GM19372 (cell line): ENCODE measurements around the gene HSPB6.

Experiments
- ATAC-seq: cut with Tn5 transposase; IDR thresholded peaks from one replicate; pipeline ENCODE4 v1.9.1; 2021; ENCODE audit warnings: mild to moderate bottlenecking, low read depth, moderate library complexity; ENCODE audit not compliant: unreplicated experiment

The HSPB6 gene

DNA sequence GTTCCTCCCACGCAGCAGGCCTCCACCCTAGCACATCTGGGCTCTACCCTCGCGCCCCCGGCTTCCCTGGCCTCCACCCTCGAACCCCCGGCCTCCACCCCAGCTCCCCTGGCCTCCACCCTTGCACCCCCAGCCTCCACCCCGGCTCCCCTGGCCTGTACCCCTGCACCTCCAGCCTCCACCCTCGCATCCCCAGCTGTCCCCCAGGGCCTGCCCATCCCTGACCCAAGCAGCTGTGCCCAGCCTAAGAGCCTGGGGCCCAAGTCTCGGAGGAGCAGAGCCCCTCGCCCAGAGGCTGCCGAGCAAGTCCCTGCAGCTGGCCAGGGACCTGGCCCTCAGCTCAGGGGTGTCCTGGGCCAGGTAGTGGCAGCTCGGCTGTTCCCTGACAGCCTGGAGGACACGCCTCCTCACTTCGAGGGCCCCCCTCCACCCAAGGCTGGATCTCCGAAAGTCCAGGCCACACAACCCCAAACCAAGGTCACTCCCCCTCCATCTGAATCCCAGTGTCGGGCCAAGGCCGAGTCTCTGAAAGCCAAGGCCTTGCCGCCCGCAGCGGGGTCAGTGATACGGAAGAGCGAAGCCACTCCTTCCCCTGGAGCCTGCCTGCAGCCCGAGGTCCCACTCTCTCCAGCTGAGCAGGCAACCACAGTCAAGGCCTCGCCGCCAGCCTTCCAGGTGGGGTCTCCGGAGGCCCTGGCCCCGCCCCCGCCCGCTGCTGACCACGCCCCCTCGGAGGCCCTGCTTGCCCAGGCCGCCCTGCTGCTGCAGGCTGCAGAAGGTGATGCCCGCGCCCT lies 10.7 kb upstream of the HSPB6 start:
- no peak for ATAC-seq

GRCh38 chr19:35766571-35767104 lies 9.8 kb upstream of the HSPB6 start:
- no peak for ATAC-seq

DNA sequence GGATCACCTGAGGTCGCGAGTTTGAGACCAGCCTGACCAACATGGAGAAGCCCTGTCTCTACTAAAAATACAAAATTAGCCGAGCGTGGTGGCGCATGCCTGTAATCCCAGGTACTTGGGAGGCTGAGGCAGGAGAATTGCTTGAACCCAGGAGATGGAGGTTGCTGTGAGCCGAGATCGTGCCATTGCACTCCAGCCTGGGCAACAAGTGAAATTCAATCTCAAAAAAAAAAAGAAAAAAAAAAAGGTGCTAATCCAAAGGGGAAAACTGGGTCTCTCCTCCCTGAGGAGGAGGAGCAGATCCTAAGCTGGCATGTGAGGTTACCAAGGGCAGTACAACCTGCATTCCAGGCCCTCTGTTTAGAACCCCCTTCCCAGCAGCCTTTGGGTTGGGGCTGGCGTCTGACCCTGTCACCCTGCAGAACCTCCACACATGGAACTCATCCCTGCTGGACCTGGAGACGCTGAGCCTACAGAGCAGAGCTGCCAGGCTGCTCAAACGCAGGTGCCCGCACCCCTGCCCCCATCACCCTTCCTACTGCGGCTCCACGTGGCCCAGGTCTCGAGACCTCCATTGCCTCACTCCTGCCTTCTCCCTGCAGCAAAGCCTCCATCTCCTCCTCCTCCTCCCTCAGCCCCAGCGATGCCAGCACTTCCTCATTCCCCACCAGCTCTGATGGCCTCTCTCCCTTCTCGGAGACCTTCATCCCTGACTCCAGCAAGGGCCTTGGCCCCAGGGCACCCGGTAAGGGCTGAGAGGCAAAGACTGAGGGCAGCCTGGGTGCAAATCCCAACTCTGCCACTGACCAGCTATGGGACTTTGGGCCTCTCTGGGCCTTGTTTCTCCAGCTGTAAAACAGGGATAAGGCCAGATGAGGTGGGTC lies 7.8 kb upstream of the HSPB6 start:
- ATAC-seq: no peak

GRCh38 chr19:35760711-35761349 lies 4.0 kb upstream of the HSPB6 start:
- no peak for ATAC-seq

GRCh38 chr19:35759697-35760096 lies 2.9 kb upstream of the HSPB6 start:
- no peak for ATAC-seq

DNA sequence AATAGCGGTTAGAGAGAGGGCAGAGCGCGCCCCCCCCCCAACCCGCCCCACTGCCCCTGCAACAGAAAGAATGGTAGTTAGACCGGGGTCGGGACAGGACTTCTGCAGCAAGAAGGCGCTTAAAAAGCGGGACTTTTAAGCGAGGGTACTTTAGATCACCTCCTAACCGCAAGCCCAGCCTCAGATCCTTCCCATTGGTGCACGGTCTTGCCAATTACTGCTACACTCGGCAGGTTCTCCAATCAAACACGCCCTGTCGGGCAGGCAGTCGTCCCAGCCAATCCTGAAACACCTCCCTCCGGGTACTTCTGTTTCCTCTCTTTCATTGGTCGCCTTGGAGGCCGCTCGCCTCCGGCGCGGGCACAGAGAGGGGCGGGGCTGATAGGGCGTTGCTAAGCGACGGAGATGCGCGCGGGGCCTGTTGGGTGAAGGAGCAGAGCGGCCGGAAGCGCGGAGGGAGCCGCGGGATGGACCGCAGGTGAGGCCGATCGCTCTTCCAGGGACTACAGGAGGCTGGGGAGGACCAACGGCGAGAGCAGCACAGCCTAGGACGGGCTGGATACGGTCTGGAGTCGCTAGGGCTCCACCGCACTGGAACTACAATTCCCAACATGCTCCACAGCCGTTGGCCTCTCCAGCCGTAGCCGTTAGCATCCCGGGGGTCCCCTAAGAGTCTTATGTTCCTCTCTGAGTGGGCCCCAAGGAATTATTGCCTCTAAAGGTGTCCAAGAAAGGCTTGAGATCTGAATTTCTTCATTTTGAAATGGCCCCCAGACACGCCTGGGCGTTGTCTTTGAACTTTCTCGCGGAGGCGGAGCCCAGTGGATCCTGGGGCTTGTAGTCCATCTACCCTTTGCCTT lies 1.1 kb upstream of the HSPB6 start, which contains the start of gene PROSER3:
Gene PROSER3, plus strand, starts transcription at position 428 of the 860 bp plus-strand sequence. Its CDS starts 40 bp downstream, at position 468.
- peak; percentile 97 for ATAC-seq

DNA sequence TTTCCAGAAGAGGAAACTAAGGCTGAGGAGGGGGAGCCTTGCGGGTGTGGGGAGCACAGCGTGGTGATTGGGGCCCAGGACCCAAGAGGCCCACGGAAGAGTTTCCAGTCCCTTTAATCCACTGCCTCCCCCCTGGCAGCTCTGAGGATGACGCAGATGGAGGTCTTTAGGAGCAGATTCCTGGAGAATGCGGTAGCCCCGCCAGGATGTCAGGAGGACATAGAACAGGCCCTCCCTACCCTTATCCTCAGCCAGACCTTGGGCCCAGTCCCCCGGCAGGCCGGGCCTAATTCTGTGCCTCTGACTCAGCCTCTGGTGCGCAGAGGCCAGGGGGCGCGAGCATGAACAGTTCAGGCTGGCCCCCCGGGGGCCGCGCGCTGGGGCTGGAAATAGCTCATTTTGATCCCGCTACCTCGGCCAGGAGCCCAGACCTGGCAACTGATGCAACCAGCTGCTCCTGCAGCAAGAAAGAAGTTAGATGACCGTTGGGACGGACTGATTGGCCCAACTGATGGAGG lies 461 bp upstream of the HSPB6 start:
- ATAC-seq: no peak

GRCh38 chr19:35755550-35756376 lies 1.1 kb downstream of the HSPB6 start:
- ATAC-seq: no peak

DNA sequence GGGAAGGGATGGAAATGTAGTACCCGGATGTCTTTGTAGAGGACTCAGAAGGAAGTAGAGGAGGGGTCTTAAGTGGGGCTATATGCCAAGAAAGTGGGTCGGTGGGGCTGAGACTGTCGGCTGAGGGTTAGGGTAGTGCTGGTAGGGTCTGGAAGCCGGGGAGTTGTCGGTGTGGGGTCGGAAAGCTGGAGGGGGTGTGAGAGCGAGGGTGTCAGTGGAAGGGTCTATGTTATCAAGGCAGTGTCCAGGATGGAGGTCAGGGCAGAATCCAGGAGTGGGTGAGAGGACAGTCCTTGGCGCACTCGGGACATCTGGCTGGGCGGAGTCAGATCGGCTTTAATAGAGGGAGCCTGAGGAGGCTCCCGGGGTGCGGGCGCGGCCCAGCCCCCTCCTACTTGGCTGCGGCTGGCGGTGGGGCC lies 1.7 kb downstream of the HSPB6 start:
- no peak for ATAC-seq

DNA sequence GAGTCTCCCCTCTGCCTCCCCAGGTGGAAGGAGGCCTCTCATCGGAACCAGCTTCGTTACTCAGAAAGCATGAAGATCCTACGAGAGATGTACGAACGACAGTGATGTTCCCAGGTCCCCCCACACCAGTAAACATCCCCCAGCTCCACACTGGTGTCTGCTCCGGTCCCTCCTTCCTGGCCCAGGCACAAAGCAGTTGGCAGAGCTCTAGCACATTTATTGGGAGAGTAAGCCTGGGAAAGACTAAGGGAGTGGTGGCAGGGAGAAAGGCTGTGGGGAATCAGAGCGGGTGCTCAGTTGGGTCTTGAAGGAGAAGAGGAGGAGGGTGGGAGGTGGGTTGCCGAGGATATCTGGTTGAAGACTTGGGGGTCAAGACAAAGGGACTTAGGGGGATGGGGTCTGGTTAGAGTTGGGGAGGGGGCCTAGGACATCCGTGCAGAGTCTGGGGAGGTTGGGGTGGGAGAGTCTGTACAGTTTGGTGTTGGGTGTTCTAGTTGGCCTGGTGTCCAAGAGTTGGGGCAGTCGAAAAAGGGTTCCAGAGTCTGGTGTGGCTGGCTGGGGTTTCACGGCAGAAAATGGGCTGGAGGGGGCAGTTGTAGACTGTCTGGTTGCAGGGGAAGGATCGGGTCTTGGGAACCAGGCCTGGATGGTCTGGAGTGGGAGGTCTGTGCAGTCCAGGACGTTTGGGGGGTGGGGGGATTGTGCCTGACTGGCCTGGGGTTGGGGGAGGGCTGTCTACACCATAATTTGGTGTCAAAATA lies 2.3 kb downstream of the HSPB6 start:
- no peak for ATAC-seq

- no peak for ATAC-seq
Measured at GRCh38 chr19:35753634-35754369, 3.0 kb downstream of the HSPB6 start.

- no peak for ATAC-seq
Measured at GRCh38 chr19:35752746-35753350, 4.0 kb downstream of the HSPB6 start.

GRCh38 chr19:35751839-35752745 lies 4.7 kb downstream of the HSPB6 start:
- no peak for ATAC-seq

- no peak for ATAC-seq
Measured at GRCh38 chr19:35750167-35750566, 6.7 kb downstream of the HSPB6 start.

DNA sequence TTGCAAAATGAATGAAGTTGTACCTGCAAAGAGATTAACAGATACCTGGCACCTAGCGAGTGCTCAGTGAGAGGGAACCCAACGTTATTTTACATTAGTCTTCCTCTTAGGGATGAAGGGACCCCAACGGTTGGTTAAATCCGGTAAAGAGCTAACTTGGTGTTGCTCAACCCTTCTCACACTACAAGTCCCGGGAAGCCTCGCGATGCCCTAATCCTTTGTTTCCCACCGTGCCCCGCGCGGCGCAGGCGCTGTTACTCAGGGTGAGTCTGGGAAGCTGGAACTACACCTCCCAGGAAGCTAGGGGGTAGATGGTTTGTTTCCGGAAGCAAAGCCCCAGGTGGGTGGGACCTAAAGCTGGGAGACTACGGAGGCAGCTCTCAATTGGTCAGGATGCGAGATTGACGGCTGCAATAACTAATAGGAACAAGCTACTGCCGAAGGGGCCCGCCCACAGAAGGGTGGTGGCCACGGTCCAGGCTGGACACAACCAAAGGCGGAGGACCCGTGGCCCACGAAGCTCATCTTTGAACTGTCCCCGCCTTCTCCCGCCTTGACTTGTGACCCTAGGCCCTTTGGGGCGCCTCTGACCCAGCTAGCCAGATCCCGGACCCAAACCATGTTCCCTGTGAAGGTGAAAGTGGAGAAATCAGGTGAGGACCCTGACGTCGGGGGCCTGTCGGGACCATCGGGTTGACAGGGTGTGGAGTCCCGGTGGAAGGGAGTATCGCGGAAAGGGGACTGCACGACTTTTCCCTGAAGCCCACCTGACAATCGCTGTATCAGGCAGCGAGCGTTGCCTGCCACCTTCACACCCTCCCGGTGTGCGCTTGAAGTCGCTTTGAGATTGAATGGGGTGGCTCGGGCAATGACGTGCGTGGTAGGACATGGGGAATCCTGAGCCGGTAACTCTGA lies 8.5 kb downstream of the HSPB6 start, which contains the start of gene LIN37:
Gene LIN37, plus strand, starts transcription at position 471 of the 915 bp plus-strand sequence. Its CDS starts 149 bp downstream, at position 620.
- peak; percentile 67 for ATAC-seq
